CD4-positive, alpha-beta T cell (primary cell): ENCODE data around the gene TSPAN31. TPM values are rescaled to one million over a fixed set of nuclear protein-coding genes. Genes with fewer than 3 reads are reported as not detected.

Experiments used
- ATAC-seq: fragments of 200-7000 bp; cut with Tn5 transposase; one replicate; pipeline ENCODE4 v1.10.0; 2022; ENCODE audit warnings: mild to moderate bottlenecking; ENCODE audit not compliant: poor library complexity
- CTCF ChIA-PET: fragments of 350-600 bp; sonication (Branson Sonifier 250); formaldehyde crosslinking; loops from one replicate; lab custom pipeline; 2021; ENCODE audit warnings: antibody characterized with exemption, inconsistent platforms; lab: Charles Lee
- POLR2A ChIA-PET: fragments of 350-600 bp; sonication (Branson Sonifier 250); formaldehyde crosslinking; loops from one replicate; lab custom pipeline; 2021; ENCODE audit warnings: antibody characterized with exemption, inconsistent platforms; lab: Charles Lee
- DNase-seq, 14 experiments: peaks; one replicate each; pipeline ENCODE4 v3.0.0-alpha.2; 2013 to 2020; ENCODE audit warnings: mixed read lengths in 2 of 14
- H3K27ac ChIP-seq, 2 donors: one replicate each; pipeline versions ENCODE4 v1.5.1 to v1.7.0; 2013; ENCODE audit warnings: low read length in 2 of 2, low read depth in 1 of 2, mild to moderate bottlenecking in 1 of 2
- H3K27me3 ChIP-seq, 2 experiments: 1 replicate in 1 of 2; 2 replicates in 1 of 2; pipeline versions ENCODE4 v1.6.1 to v1.7.0; 2013; ENCODE audit warnings: low read length in 2 of 2, control low read depth in 1 of 2, mild to moderate bottlenecking in 1 of 2, moderate library complexity in 1 of 2; ENCODE audit not compliant: insufficient read depth in 2 of 2, control insufficient read depth in 1 of 2
- H3K36me3 ChIP-seq: one replicate; pipeline ENCODE4 v1.6.1; 2013; ENCODE audit warnings: low read length, control low read depth; ENCODE audit not compliant: insufficient read depth
- H3K4me1 ChIP-seq: one replicate; pipeline ENCODE4 v1.6.1; 2013; ENCODE audit warnings: low read length, control low read depth; ENCODE audit not compliant: insufficient read depth
- H3K4me3 ChIP-seq: one replicate; pipeline ENCODE4 v1.5.1; 2013; ENCODE audit warnings: mild to moderate bottlenecking, low read length, moderate library complexity
- H3K9me3 ChIP-seq, 2 experiments: 1 replicate in 1 of 2; 2 replicates in 1 of 2; pipeline versions ENCODE4 v1.6.1 to v1.7.0; 2013; ENCODE audit warnings: low read length in 2 of 2, mild to moderate bottlenecking in 2 of 2, control low read depth in 1 of 2, moderate library complexity in 1 of 2; ENCODE audit not compliant: control insufficient read depth in 1 of 2, insufficient read depth in 1 of 2
- H3K27ac Mint-ChIP-seq: one replicate; pipeline ENCODE4 v1.8.0; 2020; ENCODE audit warnings: mixed read lengths
- H3K27me3 Mint-ChIP-seq: one replicate; pipeline ENCODE4 v1.8.0; 2021; ENCODE audit warnings: mixed read lengths
- H3K36me3 Mint-ChIP-seq: one replicate; pipeline ENCODE4 v1.8.0; 2021; ENCODE audit warnings: low read depth, mixed read lengths
- H3K4me1 Mint-ChIP-seq: one replicate; pipeline ENCODE4 v1.8.0; 2021; ENCODE audit warnings: low read depth, mixed read lengths
- H3K4me3 Mint-ChIP-seq: one replicate; pipeline ENCODE4 v1.8.0; 2020; ENCODE audit warnings: mild to moderate bottlenecking, mixed read lengths
- H3K9me3 Mint-ChIP-seq: one replicate; pipeline ENCODE4 v1.8.0; 2020; ENCODE audit warnings: mixed read lengths
- CTCF ChIP-seq: fragments of 200-600 bp; IDR thresholded peaks from one replicate; pipeline ENCODE4 v1.8.0; 2022; ENCODE audit warnings: antibody characterized with exemption, mild to moderate bottlenecking
- intact Hi-C, 2 experiments: fragments of 100-400 bp; cut with DNase I in 1 of 2; cut with micrococcal nuclease in 1 of 2; formaldehyde crosslinking; loops; one replicate each; pipeline versions ENCODE4 v1.15.1 to v1.9.0; 2023 to 2025; cut with DNase I, micrococcal nuclease
- total RNA-seq, 174 experiments: library from RNA in 2 of 174; stranded (reverse) in 2 of 174; gene quantifications; one replicate each; pipeline ENCODE4 v1.2.3 and lab custom pipeline; 2021 to 2026

The TSPAN31 gene
- total RNA-seq, 2 experiments from 2014 or later: 10.3 to 10.7 TPM

DNA sequence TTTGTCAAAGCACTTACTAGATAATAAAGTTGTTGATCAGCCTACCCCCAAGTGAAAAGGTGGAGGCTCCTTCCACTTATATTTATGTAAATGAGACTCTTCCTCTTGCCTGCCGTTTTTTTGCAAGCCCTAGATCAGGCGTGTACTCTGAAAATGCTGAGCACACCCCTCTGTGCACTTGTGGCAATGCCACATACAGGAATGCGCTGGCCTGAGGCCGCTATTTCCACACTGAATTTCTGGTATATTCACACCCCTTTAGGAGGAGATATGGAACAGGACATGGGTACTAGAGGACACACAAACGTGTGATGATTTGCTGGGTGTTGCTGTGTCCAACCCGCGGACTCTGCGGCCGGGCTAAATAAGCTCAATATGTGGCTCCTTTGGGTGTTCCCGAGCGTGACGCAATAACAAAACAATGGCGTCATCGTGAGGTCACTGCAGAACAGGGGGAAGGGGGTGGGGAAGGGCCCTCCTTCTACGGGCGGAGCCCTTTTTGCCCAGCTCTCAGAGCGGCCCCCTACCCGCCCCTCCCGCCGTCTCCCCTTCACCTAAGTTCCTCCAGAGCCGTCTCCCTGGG, 554 bp upstream of the TSPAN31 start:
- CTCF ChIA-PET: interaction anchor here (1.9 to 2.5 kb wide), 2 partner anchors 12 to 15 kb away, joined by 6 to 15 read pairs; no protein-coding TSS in a partner anchor
- intact Hi-C loops: loop anchor here in 1 of 2 experiments (5.0 kb wide), 2 partner anchors 52 to 117 kb away; partner anchors contain the start of gene OS9
- Histone ChIP-seq H3K4me3 (peak overlapping the region; percentile 83), H3K9me3 (no peaks in the 10 kb centered on the region), H3K27me3 (no peaks in the 10 kb centered on the region), H3K27ac (peak overlapping the region; percentile 84 to 96), H3K4me1 (peaks cover 61% of the 10 kb centered on the region), H3K36me3 (peaks cover 42% of the 10 kb centered on the region)
- DNase-seq (peak in 13 of 14 experiments; percentile 45 to 89 (median 66)), ATAC-seq (peak; percentile 43)
- Mint-ChIP-seq H3K27me3 (no peaks in the 10 kb centered on the region), H3K27ac (peak overlapping the region; percentile 94), H3K4me1 (peaks cover 66% of the 10 kb centered on the region), H3K9me3 (no peaks in the 10 kb centered on the region), H3K36me3 (peaks cover 56% of the 10 kb centered on the region), H3K4me3 (peak overlapping the region; percentile 94)
- POLR2A ChIA-PET: interaction anchor here (0.6 to 2.5 kb wide), 13 partner anchors 9 to 224 kb away, joined by 3 to 28 read pairs (median 4); partner anchors contain the start of genes ATP23, DCTN2, DDIT3 and MARCHF9
- TF ChIP-seq CTCF: no peak

DNA sequence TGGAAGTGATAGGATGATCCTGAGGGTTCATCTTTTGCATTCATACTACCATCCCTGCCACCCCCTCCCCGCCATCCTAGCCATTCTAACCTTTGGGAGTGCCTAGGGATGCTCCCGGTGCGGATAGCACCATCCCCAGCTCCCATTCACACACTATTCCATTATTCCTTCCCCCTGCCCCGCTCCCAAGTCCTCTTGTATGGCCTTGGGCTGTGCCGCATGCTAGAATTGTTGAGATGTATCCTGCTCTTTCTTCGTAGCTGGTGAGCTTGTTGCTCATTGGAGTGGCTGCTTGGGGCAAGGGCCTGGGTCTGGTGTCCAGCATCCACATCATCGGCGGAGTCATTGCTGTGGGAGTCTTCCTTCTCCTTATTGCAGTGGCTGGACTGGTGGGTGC, 644 bp downstream of the TSPAN31 start:
- Mint-ChIP-seq H3K27me3 (no peaks in the 10 kb centered on the region), H3K4me1 (peaks cover 60% of the 10 kb centered on the region), H3K4me3 (peak overlapping the region; percentile 94), H3K27ac (peak overlapping the region; percentile 94), H3K36me3 (peaks cover 58% of the 10 kb centered on the region), H3K9me3 (no peaks in the 10 kb centered on the region)
- H3K27ac ChIP-seq: peak overlapping the region; percentile 84 to 96
- ChIA-PET CTCF (interaction anchor here (0.8 to 2.5 kb wide), 3 partner anchors 11 to 52 kb away, joined by 3 to 15 read pairs (median 6); no protein-coding TSS in a partner anchor), POLR2A (interaction anchor here (0.7 to 2.5 kb wide), 12 partner anchors 10 to 225 kb away, joined by 3 to 28 read pairs (median 4); partner anchors contain the start of genes ATP23, CTDSP2, DDIT3 and MARCHF9)
- H3K4me3 ChIP-seq: peak overlapping the region; percentile 83
- H3K9me3 ChIP-seq: no peaks in the 10 kb centered on the region
- H3K4me1 ChIP-seq: peaks cover 49% of the 10 kb centered on the region
- no peak for TF ChIP-seq CTCF
- no peaks in the 10 kb centered on the region for H3K27me3 ChIP-seq
- DNase-seq (no peak), ATAC-seq (no peak)
- intact Hi-C loops: no loop called here
- H3K36me3 ChIP-seq: peaks cover 36% of the 10 kb centered on the region

DNA sequence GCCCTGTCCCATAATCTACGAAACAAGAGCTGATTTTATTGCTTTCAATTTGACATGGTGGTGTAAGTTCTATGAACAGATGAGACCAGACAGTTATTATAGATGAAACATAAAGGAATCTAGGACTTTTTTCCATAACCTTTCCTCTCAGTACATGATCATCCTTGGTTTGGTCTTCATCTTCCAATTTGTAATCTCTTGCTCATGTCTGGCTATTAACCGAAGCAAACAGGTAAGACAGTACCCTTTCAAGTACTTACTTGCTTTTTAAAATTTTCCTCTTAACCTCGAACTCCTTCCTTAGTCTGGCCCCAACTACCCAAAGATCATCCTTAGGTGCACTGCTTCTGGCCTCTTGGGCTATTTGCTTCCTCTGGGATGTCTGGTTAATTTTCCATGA, 1.2 kb downstream of the TSPAN31 start:
- H3K27me3 ChIP-seq: no peaks in the 10 kb centered on the region
- ATAC-seq (no peak), DNase-seq (no peak)
- Mint-ChIP-seq H3K27me3 (no peaks in the 10 kb centered on the region), H3K36me3 (peaks cover 58% of the 10 kb centered on the region), H3K27ac (peak overlapping the region; percentile 94), H3K4me1 (peaks cover 60% of the 10 kb centered on the region), H3K9me3 (no peaks in the 10 kb centered on the region), H3K4me3 (peak overlapping the region; percentile 94)
- peaks cover 38% of the 10 kb centered on the region for H3K36me3 ChIP-seq
- no peaks in the 10 kb centered on the region for H3K9me3 ChIP-seq
- ChIA-PET POLR2A (interaction anchor here (2.5 kb wide), 1 partner anchor 9 kb away, joined by 28 read pairs; the partner anchor contains the start of gene MARCHF9), CTCF (interaction anchor here (1.9 to 2.5 kb wide), 2 partner anchors 11 to 13 kb away, joined by 6 to 15 read pairs; no protein-coding TSS in a partner anchor)
- TF ChIP-seq CTCF: no peak
- H3K27ac ChIP-seq: peak overlapping the region; percentile 84 to 96
- no peak overlapping the region for H3K4me3 ChIP-seq
- H3K4me1 ChIP-seq: peaks cover 48% of the 10 kb centered on the region
- intact Hi-C loops: no loop called here
